T-helper 2 cell treated with Interferon-gamma antibody and Interleukin-4, amounts not matched to agents 5 μg/mL and 100 μg/mL, for 36 hours (primary cell): ENCODE results near the gene RPS6KA1.

Source experiments
- DNase-seq: peaks from one replicate; pipeline ENCODE4 v3.0.0; 2021; ENCODE audit warnings: low spot score
- H3K27ac Mint-ChIP-seq: one replicate; pipeline ENCODE4 v1.8.0; 2021; ENCODE audit warnings: mild to moderate bottlenecking, mixed read lengths
- H3K27me3 Mint-ChIP-seq: one replicate; pipeline ENCODE4 v1.8.0; 2021; ENCODE audit warnings: low read depth, mixed read lengths
- H3K36me3 Mint-ChIP-seq: one replicate; pipeline ENCODE4 v1.8.0; 2021; ENCODE audit warnings: low read depth, mixed read lengths
- H3K4me1 Mint-ChIP-seq: one replicate; pipeline ENCODE4 v1.8.0; 2021; ENCODE audit warnings: low read depth, mixed read lengths
- H3K4me3 Mint-ChIP-seq: one replicate; pipeline ENCODE4 v1.8.0; 2022; ENCODE audit warnings: mild to moderate bottlenecking, moderate library complexity, mixed read lengths
- H3K9me3 Mint-ChIP-seq: one replicate; pipeline ENCODE4 v1.8.0; 2021; ENCODE audit warnings: mixed read lengths

RPS6KA1 gene

DNA sequence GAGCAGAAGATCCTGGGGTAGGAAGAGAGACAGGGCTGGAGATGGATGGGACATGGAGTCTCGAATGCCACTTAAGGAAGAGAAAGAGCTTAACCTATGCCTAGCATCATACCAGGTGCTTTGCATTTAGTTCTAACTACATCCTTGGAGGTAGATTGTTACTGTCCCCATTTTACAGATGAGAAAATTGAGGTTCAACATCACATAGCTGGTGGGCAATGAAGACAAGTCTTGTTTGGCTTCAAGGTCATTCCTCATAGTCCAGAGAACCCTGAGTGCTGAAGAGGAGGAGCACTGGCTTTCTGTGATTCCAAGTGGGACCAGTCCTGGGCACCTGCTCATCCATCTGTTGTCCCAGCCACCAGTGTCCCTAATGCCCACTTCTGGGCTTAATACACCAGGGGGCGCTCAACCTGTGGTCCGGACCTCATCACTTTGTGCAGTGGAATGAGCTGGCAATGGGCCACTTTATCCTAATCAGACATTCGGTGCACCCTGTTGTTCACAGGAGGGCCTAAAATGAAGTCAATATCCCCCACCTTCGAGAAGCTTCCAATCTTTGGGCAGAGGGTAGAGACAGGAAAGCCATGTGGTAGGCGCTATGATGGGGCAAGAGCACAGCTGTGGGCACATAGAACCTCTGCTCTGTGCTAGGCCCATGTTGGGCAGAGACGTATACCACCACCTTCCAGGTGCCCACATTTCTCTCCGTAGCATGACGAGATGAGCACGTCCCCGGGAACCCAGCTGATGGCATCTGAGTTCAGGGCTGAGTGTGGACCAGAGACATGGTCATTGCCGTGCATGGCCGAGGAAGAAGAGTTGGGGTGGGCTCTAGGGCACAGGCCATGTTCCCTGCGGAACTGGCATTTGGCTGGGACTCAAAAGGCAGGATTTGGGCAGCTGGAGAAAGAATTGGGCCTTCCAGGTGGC is 9.2 kb downstream of the RPS6KA1 start:
- peak; percentile 45 for DNase-seq
- Mint-ChIP-seq H3K27me3 (no peaks in the 10 kb centered on the region), H3K27ac (peak overlapping the region; percentile 67), H3K9me3 (no peaks in the 10 kb centered on the region), H3K4me1 (peaks cover 70% of the 10 kb centered on the region), H3K36me3 (peaks cover 17% of the 10 kb centered on the region), H3K4me3 (peak overlapping the region; percentile 37)

- Mint-ChIP-seq H3K27ac (peak overlapping the region; percentile 88), H3K4me1 (peaks cover 72% of the 10 kb centered on the region), H3K36me3 (peaks cover 20% of the 10 kb centered on the region), H3K9me3 (no peaks in the 10 kb centered on the region), H3K27me3 (no peaks in the 10 kb centered on the region), H3K4me3 (peak overlapping the region; percentile 67)
- no peak for DNase-seq
Measured at GRCh38 chr1:26539722-26540121, 10.2 kb downstream of the RPS6KA1 start.

GRCh38 chr1:26540351-26540750 is 10.8 kb downstream of the RPS6KA1 start:
- peak; percentile 29 for DNase-seq

GRCh38 chr1:26541431-26541815 is 11.9 kb downstream of the RPS6KA1 start:
- Mint-ChIP-seq H3K27ac (peak overlapping the region; percentile 97), H3K9me3 (no peaks in the 10 kb centered on the region), H3K27me3 (no peaks in the 10 kb centered on the region), H3K4me3 (peak overlapping the region; percentile 91), H3K4me1 (peaks cover 73% of the 10 kb centered on the region), H3K36me3 (peaks cover 29% of the 10 kb centered on the region)
- no peak for DNase-seq

More at GRCh38 chr1:26540351-26540750, 10.8 kb downstream of the RPS6KA1 start:
- Mint-ChIP-seq H3K27ac (peak overlapping the region; percentile 88), H3K4me1 (peaks cover 72% of the 10 kb centered on the region), H3K27me3 (no peaks in the 10 kb centered on the region), H3K36me3 (peaks cover 23% of the 10 kb centered on the region), H3K9me3 (no peaks in the 10 kb centered on the region), H3K4me3 (peak overlapping the region; percentile 67)

GRCh38 chr1:26541816-26542711 is 12.5 kb downstream of the RPS6KA1 start:
- Mint-ChIP-seq H3K27ac (peak overlapping the region; percentile 97), H3K27me3 (no peaks in the 10 kb centered on the region), H3K4me1 (peaks cover 77% of the 10 kb centered on the region), H3K4me3 (peak overlapping the region; percentile 91), H3K9me3 (no peaks in the 10 kb centered on the region), H3K36me3 (peaks cover 33% of the 10 kb centered on the region)
- peak; percentile 94 for DNase-seq

- no peak for DNase-seq
- H3K36me3 Mint-ChIP-seq, result peaks cover 42% of the 10 kb centered on the region
Measured at GRCh38 chr1:26542771-26543451, 13.3 kb downstream of the RPS6KA1 start.

DNA sequence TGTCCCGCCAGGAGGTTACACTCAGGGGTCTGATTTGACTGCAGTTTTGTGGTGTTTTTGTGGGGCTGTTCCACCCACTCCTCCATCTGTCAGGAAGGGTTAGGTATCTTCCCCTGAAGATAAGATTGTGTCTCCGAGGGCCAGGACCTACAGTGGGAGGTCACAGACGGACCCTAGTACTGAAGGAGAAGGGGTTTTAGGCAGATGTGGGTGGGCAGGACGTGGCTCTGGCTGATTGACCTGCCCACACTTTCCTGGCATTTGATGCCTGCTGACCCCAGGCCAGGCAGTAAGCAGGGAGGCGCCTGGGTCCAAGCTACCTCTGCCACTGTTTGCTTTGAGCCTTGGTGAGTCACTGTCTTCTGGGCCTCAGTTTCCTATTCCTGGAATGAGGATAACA is 13.9 kb downstream of the RPS6KA1 start:
- Mint-ChIP-seq H3K4me3 (peak overlapping the region; percentile 91), H3K27me3 (no peaks in the 10 kb centered on the region), H3K36me3 (peaks cover 46% of the 10 kb centered on the region)

More at GRCh38 chr1:26542771-26543451, 13.3 kb downstream of the RPS6KA1 start:
- H3K27me3 Mint-ChIP-seq, result no peaks in the 10 kb centered on the region
- no peaks in the 10 kb centered on the region for H3K9me3 Mint-ChIP-seq
- H3K27ac Mint-ChIP-seq, result peak overlapping the region; percentile 97
- peak overlapping the region; percentile 91 for H3K4me3 Mint-ChIP-seq
- peaks cover 79% of the 10 kb centered on the region for H3K4me1 Mint-ChIP-seq

DNA sequence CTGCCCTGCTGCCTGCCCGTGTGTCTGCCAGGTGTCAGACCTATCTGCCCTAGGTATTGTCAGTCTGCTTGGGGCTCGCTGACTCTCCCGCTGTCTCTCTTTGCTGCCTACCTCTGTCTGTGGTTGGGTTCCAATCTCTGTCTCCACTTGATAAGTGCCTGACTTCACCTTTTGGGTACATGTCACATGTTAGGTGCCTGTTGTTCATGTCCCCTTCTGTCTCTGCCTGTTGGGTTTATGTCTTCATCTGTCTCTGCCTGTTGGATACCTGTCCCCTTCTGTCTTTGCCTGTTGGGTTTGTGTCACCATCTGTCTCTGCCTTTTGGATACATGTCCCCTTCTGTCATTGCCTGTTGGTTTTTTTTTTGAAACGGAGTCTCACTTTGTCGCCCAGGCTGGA is 14.6 kb downstream of the RPS6KA1 start:
- Mint-ChIP-seq H3K9me3 (no peaks in the 10 kb centered on the region), H3K27ac (peak overlapping the region; percentile 87), H3K27me3 (no peaks in the 10 kb centered on the region), H3K4me1 (peaks cover 73% of the 10 kb centered on the region), H3K4me3 (peak overlapping the region; percentile 91), H3K36me3 (peaks cover 46% of the 10 kb centered on the region)
- DNase-seq, result no peak

More for the DNA sequence above, 13.9 kb downstream of the RPS6KA1 start:
- H3K9me3 Mint-ChIP-seq, result no peaks in the 10 kb centered on the region
- peak overlapping the region; percentile 97 for H3K27ac Mint-ChIP-seq
- DNase-seq, result no peak
- H3K4me1 Mint-ChIP-seq, result peaks cover 78% of the 10 kb centered on the region

GRCh38 chr1:26545969-26546323 is 16.4 kb downstream of the RPS6KA1 start:
- DNase-seq, result no peak
- Mint-ChIP-seq H3K4me1 (peaks cover 57% of the 10 kb centered on the region), H3K27me3 (no peaks in the 10 kb centered on the region), H3K9me3 (no peaks in the 10 kb centered on the region), H3K36me3 (peaks cover 41% of the 10 kb centered on the region), H3K27ac (peak overlapping the region; percentile 75), H3K4me3 (peak overlapping the region; percentile 91)

DNA sequence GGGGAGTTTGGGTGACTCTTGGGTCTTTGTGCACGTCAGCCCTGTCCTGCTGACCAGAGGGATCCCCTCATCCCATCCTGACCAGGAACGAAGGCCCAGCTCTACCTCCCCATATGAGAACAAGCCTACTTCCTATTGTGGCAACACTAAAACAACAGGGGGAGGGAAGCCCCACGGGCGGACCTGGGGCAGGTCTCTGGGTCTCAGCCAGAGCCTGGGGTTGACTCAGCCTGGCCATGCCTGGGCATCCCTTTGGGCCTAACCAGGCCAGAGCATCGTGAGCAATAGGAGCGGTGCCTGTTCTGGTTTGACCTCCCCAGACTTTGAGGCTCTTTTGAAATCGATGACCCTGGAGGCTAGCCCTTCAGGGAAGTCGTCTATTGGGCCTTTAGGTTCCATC is 16.8 kb downstream of the RPS6KA1 start:
- H3K36me3 Mint-ChIP-seq, result peaks cover 45% of the 10 kb centered on the region
- H3K27ac Mint-ChIP-seq, result peak overlapping the region; percentile 75

GRCh38 chr1:26546819-26547218 is 17.3 kb downstream of the RPS6KA1 start:
- peak overlapping the region; percentile 87 for H3K27ac Mint-ChIP-seq
- no peaks in the 10 kb centered on the region for H3K9me3 Mint-ChIP-seq
- H3K4me1 Mint-ChIP-seq, result peaks cover 54% of the 10 kb centered on the region
- no peaks in the 10 kb centered on the region for H3K27me3 Mint-ChIP-seq
- H3K4me3 Mint-ChIP-seq, result peak overlapping the region; percentile 91
- H3K36me3 Mint-ChIP-seq, result peaks cover 48% of the 10 kb centered on the region
- no peak for DNase-seq

More for the DNA sequence above, 16.8 kb downstream of the RPS6KA1 start:
- no peak for DNase-seq
- peak overlapping the region; percentile 91 for H3K4me3 Mint-ChIP-seq
- H3K9me3 Mint-ChIP-seq, result no peaks in the 10 kb centered on the region
- H3K4me1 Mint-ChIP-seq, result peaks cover 57% of the 10 kb centered on the region
- H3K27me3 Mint-ChIP-seq, result no peaks in the 10 kb centered on the region

DNA sequence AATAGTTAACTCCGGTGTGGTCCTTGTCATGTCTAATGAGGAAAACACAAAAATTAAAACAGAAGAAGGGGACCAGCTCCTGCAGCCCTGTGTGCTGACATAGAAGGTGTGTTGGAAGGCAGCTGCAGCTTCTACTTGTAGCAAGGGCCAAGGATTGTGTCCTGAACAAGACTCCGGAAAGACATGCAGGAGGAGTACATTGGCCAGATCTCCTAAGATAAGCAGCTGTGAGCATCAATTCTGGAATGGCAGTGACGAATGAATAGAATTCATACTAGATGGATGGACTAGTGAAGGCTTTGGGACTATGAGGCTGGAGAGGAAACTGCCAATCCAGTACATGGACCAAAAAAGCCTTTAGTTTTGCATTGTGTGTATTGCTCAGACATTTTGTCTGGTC is 19.3 kb downstream of the RPS6KA1 start:
- H3K9me3 Mint-ChIP-seq, result no peaks in the 10 kb centered on the region
- H3K36me3 Mint-ChIP-seq, result peaks cover 58% of the 10 kb centered on the region

GRCh38 chr1:26550946-26551345 is 21.4 kb downstream of the RPS6KA1 start:
- no peak for DNase-seq
- Mint-ChIP-seq H3K36me3 (peaks cover 62% of the 10 kb centered on the region), H3K4me1 (peaks cover 19% of the 10 kb centered on the region), H3K4me3 (no peak overlapping the region), H3K27ac (no peak overlapping the region), H3K9me3 (no peaks in the 10 kb centered on the region), H3K27me3 (no peaks in the 10 kb centered on the region)

More for the DNA sequence above, 19.3 kb downstream of the RPS6KA1 start:
- Mint-ChIP-seq H3K27ac (no peak overlapping the region), H3K4me3 (peak overlapping the region; percentile 10), H3K27me3 (no peaks in the 10 kb centered on the region), H3K4me1 (peaks cover 35% of the 10 kb centered on the region)
- no peak for DNase-seq
